Measurements from ENCODE around the gene RABL2B. TPM values are rescaled to one million over a fixed set of nuclear protein-coding genes. Genes with fewer than 3 reads are reported as not detected.

The RABL2B gene
- polyA plus RNA-seq, 1 donor: 22.3 TPM

DNA sequence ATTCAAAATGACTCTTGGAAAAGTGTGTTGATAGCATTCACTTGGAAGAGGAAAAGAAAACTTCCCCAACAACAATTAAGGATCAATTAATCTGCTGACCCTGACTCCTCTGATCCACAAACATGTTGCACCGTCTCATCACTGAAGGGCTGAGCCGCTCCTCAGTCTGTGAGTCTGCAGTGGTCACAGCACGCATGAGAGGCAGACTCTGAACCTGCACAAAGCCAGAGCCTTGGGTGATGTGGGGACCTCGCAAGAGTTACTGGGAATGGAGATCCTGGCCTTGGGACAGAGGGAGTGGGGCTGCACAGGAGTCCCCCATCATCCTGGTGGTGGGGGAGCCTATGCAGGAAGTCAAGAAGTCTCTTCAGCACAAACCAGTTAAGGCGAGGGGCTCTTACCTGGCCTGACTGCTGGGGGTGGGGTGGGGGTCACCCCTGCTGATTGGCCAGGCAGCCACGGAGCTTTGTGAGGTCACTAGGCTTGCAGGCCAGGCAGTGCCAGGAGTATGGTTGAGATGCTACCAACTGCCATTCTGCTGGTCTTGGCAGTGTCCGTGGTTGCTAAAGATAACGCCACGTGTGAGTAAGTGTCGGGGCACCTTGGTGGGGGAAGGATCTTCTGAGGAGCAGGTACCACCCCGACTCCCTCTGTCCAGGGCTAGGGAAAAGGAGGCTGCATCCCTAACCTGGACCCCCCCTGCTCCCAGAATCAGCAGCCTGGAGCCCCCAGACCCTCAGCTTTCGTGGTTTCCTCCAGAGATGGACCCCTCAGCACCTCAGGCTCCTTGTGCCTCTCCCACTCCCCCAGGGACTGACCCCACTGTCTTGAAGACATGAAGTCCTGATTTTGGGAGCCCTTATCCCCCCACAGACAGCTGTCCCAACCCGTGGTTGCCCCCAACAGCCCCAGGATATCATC, 45.4 kb downstream of the RABL2B start, which contains the start of gene ACR:
Gene ACR (plus strand): TSS at position 477 of the 921 bp plus-strand sequence. CDS start 32 bp downstream, at position 509.
- no peak for DNase-seq

DNA sequence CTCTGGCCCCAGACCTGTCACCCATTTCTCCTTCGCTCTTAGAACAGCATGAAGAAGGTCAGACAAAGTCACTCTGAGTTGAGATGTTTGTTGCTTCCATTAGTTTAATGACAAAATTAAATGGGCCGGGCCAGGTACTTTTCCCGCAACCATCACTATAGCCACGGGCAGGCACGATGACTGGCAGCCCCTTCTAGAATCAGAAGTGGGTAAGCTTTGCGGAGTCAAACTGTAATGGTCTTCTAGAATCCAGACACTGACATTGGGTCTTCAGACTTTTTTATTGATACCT, 47.8 kb downstream of the RABL2B start:
- no peak for DNase-seq

DNA sequence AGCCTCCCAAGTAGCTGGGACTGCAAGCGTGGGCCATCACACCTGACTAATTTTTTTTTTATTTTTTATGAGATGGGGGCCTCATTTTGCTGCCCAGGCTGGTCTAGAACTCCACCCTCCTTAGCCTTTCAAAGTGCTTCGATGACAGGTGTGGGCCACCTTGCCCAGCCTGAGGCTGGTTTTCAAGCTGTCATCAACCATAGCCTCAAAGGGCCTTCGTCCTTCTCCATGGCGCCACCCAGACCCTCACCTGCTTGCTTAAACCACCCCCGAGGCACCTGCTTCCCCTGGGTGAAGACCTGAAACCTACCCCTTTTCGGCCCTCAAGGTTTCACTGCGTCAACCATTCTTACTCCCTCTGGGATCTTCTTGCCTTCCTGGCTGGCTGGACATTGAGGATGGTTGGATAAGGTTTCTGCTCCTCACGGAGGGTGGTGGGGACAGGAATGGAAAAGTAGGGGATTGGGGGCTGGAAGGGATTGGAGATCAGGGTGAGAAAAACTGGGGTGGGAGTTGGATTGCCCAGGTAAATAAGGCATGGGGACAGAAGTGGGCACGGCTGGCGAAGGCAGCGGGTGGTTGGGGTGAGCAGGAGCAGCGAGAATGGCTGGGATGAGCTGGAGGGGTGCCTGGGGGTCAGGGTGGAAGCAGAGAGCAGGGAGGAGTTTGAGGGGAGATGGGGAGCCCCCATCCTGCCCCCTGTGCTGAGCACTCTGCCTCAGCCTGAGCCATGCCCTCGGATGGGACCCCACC, 48.3 kb downstream of the RABL2B start:
- DNase-seq: no peak

DNA sequence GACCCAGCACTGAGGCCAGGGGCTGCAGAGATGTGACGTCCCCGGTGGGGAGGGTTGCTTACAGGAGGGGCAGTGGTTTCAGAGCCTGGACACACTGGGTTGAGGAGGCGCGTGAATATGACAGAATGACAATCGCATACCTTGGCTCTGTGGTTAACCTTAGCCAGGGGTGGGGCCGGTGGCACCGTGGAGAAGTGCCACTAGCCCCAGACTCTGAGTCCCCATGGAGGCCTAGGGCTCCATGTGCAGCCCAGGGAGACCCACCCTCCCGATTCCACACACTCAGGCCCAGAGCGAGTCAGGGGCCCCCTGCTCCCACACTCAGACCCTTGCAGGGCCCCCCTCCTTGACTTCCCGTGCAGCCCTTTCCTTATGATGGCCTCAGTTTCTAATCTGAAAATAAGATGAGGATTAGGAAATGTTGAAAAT, 49.1 kb downstream of the RABL2B start:
- no peak for DNase-seq

DNA sequence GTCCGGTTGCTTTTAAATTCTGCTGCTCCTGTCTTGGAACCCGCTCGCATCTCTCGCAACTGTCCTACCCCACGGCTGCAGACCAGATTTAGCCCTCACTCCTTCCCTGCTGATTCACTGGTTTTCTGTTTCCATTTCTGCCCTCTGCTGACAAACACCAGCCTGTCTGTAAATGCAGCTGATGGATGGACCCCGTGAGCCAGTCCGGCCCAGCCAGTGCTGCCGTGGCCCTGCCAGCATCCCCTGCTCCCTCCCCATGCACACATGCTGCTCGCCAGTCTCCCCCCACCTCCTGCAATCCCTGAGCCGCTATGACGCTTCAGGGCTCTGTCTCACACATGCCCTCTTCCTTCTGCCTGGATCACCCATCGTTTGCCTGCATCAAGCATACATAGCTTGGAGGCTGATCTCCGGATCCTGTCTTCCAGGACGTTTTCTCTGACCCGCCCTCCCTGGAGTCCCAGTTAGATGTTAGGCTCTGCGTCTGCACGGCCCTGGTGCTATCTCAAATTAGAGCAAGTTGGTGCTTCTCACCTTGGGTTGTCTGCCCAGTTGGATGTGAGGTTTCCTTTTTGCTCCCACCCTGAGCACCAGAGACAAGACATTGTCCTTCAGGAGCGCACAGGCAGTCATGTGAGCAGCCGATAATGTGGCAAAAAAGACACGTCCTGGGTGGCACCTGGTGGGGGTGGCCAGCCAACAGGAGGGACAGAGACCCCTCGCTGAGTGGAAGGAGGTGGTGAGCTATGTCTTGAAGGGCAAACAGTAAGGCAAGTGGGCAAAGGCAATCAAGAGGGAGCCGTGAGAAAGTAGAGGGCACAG, 49.7 kb downstream of the RABL2B start:
- no peak for DNase-seq

DNA sequence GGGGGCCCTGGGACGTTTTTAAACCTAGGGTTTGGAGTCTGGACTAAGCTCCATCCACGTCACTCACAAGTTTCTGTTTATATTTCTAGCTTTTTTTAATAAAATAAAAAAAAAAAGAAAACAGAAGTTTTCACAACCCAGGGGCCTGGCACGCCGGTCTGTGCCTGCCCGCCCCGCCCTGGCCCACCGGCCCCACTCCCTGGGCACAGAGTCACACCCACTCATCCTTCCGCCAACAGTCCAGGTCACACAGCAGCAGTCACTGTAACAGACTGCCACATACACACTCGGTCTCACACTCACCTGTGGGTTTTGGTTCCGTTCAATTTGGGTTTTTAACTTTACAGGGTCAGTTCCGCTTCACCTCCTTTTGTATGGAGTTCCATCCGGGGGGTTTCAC, 50.8 kb downstream of the RABL2B start:
- DNase-seq: no peak

DNA sequence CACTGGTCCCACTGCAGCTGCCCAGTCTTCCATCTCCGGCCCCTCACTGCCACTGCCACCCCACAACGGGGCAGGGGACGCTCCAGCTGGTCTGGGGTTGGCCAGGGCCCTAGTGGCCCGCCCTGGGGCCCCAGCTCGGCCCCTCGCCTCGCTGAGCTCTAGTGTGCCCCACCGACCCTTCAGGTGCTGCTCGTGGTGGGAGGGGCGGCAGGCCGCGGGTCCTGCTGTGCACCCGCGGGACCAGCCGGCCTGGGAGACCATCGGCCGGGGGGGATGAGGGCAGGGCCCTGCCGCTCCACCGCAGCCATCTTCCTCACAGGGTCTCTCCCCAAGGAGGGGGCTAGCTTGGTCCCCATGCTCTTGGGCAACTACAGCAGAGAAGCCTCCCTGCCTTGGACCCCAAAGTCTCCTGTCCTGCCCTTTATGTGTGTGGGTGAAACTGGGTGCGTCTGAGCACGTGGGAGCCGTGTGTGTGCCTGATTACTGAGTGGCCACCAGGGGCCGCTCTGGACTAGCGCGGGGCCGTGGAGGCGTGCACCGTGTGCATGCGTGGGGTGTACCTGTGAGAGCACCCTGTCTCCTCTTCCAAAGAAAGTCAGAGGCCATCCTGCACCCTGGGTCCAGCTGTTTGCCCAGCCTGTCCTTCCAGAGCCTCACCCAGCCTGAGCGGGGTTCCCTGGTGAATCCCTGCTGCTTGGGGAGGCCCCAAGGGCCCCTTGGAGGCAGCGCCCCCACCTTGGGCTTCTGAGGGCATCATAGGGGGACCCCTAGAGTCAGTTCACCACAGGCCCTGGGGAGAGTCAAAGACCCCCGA, 51.4 kb downstream of the RABL2B start:
- DNase-seq: no peak

DNA sequence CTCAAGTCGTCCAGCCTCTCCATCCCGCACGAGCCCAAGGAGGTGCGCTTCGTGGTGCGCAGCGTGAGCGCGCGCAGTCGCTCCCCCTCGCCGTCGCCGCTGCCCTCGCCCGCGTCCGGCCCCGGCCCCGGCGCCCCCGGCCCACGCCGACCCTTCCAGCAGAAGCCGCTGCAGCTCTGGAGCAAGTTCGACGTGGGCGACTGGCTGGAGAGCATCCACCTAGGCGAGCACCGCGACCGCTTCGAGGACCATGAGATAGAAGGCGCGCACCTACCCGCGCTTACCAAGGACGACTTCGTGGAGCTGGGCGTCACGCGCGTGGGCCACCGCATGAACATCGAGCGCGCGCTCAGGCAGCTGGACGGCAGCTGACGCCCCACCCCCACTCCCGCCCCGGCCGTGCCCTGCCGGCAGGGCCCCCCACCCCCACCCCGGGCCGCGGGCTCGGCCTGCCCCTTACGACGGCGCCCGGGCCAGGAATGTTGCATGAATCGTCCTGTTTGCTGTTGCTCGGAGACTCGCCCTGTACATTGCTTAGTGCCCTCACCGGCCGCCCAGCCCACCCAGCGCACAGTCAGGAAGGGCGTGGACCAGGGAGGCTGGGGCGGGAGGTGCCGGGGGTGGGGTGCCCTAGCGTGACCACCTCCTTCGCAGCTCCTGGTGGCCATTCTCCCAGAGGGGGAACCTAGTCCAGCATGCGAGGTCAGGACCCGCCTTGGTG, 52.3 kb downstream of the RABL2B start:
- no peak for DNase-seq

DNA sequence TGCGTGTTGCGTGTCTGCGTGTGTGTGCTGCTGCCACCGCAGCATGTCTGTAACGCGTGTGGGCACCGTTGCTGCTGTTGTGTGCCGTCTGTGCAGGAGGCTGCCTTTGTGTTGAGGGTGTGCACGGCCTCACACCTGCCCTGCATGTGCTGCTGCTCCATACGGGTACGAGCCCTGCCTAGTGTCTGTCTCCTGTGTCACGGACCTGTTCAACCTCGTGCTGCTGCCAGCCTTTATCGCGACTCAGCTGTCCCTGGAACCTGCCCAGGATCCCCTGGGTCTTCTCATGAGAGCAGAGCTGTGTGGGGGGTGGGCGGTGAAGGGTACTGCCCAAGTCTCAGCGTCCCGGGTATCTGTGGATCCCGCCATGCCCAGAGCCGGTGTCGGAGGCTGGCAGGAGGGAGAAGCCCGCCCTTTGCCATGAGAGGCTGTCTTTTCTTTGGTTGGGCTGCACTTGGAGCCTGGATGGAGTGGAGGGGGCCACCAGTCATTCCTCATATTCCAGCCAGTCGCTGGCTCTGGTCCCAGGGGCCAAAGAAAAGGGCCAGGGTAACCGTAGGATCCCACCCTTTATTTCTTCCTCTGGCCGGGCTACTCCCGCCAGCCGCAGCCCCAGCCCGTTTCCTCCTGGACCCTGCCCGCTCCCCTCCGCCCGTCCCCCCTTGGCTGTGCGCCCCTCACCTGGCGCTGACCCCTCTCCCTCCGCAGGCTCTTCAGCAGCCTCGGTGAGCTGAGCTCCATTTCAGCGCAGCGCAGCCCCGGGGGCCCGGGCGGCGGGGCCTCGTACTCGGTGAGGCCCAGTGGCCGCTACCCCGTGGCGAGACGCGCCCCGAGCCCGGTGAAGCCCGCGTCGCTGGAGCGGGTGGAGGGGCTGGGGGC, 53.2 kb downstream of the RABL2B start:
- DNase-seq: no peak

DNA sequence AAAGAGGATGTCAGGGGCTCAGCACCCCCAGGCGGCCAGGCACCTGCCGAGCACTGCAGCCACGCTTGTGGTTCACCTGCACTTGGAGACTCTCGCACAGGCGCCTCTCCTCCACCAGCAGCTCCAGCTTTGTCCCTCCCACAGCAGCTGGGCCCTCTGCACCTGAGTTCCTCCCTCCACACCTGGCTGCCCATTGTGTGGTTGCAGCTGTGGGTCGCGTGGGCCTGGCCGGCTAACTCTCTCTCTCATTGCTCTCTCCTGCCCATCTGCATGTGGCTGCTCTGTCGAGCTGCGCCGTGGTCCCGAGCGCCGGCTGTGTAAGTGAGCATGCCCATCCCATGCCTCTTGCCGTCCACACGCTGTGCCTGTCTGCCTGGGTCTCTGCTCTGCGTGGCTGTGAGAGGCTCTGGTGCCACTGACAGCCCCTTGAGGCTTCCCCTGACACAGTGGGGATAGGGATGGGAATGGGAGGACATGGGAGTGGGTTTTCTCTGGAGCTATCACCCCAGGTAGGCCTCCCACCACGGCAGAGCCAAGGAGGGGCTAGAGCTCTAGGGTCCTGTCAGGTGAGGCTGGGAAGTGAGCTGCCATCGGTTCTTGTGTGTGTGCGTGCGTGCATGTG, 53.9 kb downstream of the RABL2B start:
- no peak for DNase-seq

DNA sequence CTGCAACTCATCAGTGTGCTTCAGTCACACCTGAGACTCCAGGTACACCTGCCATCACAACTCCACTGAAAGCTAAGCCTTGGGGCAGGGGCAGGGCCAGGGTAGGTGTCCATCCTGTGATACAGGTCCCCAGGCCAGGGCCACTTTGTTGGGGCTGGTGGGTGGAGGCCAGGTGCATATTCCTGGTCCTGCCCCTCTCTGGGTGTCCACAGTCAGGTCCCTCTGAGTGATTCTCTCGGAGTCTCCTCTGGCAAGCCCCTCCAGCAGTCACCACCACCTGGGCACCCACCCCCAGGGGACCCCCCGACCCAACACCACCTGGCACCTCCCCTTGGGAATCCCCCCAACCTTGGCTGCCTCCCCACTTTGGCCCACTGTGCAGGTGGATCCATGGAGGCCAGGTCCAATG, 54.9 kb downstream of the RABL2B start:
- no peak for DNase-seq

DNA sequence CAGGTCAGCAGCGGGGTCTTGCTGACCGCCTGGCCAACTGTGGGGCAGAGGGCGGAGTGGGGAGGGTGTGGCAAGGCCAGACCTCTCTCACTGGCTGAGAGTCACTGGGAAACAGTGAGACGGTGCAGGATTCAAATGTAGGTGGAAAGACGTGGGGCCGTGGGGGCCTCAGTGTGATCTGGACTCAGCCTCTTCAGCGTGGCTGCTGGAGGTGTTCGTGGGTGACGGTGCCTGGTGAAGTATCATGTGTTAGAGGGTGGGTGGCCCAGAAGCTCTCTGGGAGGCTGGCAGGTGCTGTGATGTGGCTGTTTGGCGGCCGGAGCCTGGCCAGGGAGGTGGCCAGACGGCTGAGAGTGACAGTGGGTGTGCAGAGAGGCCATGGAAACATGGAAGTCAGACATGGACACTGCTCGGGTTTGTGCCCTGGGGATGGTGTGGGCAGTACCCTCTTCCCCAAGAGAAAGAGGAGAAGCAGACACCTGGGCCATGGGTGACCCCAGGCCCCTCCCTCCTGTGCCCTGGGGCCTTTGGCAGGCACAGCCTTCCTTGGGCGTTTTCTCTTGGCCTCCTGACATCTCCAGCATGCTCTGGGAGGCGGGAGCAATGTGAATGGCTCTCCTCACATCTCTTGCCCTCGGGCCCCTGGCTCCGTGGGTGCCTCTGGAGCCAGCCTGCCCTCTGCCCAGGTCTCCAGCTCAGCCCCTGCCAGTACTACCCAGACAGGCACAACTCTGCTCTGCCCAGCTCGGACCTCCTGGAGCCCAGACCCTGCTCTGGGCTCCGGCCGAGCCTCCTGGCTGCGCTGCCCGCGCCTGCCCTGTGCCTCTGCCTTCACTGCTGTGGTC, 55.5 kb downstream of the RABL2B start:
- DNase-seq: no peak

DNA sequence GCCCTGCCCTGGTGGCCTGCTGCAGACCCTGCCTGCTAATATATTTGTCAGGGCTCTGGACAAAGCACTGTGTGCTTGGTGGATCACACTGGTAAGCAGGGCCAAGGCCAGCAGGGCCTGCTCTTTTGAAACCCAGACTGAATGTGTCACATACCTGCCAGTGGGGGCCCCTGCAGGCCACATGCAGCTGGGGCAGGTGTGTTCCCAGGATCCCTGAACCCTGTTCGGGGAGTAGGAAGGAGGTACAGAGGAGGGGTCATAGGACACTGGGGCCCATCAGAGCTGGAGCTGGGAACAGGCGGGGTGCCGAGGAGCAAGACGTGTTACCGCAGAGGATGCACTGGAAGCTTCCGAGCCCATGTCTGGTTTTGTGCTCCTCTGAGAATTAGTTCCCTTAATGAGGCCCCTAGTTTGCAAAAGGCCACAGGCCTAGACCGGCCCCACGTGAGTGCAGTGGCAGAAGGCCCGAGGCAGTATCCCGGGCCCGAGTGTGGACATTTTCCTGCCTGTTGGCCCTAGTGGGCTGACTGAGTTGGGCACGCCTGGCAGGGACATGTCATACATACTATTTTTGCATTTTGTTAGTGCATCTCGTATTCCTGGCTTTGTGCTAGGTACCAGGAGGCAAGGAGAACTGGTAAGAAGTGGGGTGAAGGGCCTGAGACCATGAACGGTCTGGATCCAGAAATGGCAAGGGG, 56.6 kb downstream of the RABL2B start:
- DNase-seq: no peak

DNA sequence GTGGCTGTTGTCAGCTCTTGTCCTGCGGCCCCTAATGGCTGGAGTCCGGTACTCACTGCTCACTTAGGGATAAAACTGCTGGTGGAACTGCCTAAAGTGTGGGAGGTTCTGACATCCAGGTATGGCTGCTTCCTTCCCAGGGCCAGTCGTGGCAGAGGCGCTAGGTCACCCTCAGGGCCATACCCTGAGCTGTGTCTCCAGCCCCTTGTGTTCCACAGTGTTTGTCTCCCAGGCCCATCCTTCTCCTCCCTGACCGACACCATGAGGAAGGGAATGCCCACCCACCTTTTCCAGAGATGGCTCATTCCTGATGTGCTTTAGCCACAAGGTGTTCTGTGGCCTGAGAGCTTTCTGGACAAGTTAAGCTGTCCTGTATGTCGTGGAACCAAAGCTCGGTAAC, 57.8 kb downstream of the RABL2B start:
- no peak for DNase-seq

DNA sequence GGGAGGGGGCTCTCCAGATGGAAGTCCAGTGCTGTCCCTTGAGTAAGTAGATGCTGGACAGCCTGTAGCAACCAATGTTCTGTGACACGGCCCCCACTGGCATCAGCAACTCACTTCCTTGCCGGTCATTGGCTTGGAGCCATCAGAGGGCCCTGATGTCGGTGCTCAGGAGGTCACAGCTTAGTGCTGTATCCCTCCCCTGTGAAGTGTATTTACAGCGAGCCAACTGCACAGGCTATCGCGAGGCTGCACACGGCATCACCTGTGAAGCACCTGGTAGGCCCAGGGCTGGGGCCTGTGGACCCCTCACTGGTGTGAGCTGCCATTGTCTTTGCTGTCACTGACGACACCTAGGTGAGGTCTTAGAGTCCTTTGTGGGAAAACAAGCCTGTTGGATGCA, 58.8 kb downstream of the RABL2B start:
- DNase-seq: no peak

DNA sequence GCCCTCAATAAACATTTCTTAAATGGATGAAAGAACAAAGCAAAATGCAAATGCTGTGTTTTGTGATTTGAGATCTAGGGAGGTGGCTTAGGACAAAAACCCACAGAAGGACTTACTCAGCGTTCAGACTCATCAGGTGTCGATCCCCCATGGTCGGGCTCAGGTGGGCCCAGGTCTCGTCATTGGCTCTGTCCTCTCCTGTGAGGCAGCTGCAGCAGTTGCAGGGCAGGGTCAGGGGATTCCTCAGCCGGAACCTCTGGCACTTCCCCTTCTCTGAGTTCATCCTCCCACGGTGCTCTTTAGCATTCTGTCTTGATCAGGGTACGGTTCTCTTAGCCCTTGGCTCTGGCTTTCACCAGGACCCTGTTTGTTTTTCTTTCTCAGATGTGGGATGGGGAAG, 59.4 kb downstream of the RABL2B start:
- DNase-seq: no peak

DNA sequence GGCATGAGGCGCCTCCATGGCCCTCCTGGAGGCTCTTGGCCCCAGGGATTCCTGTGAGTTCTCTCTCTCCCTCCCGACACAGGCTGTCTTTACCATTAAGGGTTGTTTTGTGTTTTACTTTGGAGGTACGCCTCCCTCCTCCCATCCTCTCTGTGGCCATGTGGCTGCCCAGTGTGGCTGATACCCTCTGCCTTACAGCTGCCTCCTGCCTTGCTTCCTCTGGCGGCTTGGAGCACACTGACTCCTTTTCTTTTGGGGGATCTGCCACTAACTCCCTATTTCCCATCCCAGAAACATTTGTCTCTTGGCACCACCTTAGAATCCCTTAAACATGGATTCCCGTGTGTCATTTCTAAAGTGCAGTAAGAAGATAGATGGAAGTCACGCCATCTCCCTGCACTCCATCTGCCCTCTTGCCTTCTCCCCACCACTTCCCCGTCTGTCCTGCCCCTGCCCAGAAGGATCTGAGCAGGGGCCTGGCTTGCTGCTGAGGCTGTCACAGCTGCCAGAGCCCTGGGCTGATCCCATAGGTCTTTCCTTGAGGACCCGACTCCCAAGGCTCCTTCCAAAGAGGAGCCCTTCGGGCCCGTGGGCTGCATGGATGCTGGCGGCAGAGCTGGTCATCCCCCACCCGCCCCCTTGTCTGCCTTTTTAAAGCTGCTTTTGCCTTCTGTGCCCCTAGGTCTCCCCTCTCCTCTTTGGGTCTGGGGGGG, 60.6 kb downstream of the RABL2B start:
- no peak for DNase-seq
